Adrenal gland (tissue), 12 donors: Measurements from ENCODE around the gene FHIT. TPM values are rescaled to one million over a fixed set of nuclear protein-coding genes. Genes with fewer than 3 reads are reported as not detected.
A peak's percentile ranks its signal among the peaks of the same experiment; 100 is the strongest.
"Not testable (repeated sequence)": the region's sequence is repeated elsewhere in the genome, so short reads cannot be mapped to it uniquely, and the experiment has no call there.

ENCODE experiments used
- DNase-seq, 7 donors: peaks; one replicate each; pipeline ENCODE4 v3.0.0-alpha.2; 2019 to 2020
- H3K27ac ChIP-seq, 5 donors: fragments of 200-600 bp; sonication (generic) in 4 of 5; 1 replicate in 3 of 5; 2 replicates in 2 of 5; pipeline versions ENCODE4 v1.5.1 to v1.8.0; 2016 to 2020; ENCODE audit warnings: mild to moderate bottlenecking in 1 of 5
- H3K27me3 ChIP-seq: fragments of 200-600 bp; 2 replicates; pipeline ENCODE4 v1.8.0; 2021
- H3K36me3 ChIP-seq, 2 donors: fragments of 200-600 bp; replicated peaks in 1 of 2; 1 replicate in 1 of 2; 2 replicates in 1 of 2; pipeline versions ENCODE4 v1.5.1 to v1.8.0; 2018 to 2022
- H3K4me1 ChIP-seq, 2 donors: fragments of 200-600 bp; replicated peaks in 1 of 2; 1 replicate in 1 of 2; 2 replicates in 1 of 2; pipeline versions ENCODE4 v1.5.1 to v1.8.0; 2018 to 2021
- H3K4me3 ChIP-seq, 4 donors: fragments of 200-600 bp; sonication (generic) in 3 of 4; one replicate each; pipeline ENCODE4 v1.5.1; 2016 to 2018
- H3K9me3 ChIP-seq, 3 donors: fragments of 200-600 bp; sonication (generic) in 1 of 3; replicated peaks in 1 of 3; 1 replicate in 2 of 3; 2 replicates in 1 of 3; pipeline versions ENCODE4 v1.5.1 to v1.8.0; 2016 to 2021
- POLR2A ChIP-seq, 2 donors: fragments of 450-650 bp; IDR thresholded peaks; one replicate each; pipeline ENCODE4 v1.6.1; 2017; ENCODE audit warnings: antibody characterized with exemption in 2 of 2, mild to moderate bottlenecking in 2 of 2, moderate library complexity in 1 of 2
- WGBS, 4 donors: extraction: QIAGEN DNeasy Blood & Tissue Kit in 2 of 4; methylation state at CpG; one replicate each; pipeline versions ENCODE4 v1.1.5 to v1.1.7; 2013 to 2017; 5-methylcytosine and 5-hydroxymethylcytosine counted together
- intact Hi-C, 2 donors: fragments of 100-400 bp; cut with DNase I; formaldehyde crosslinking; loops; one replicate each; pipeline versions ENCODE4 v1.14.1 to v1.15.0; 2022 to 2023
- polyA plus RNA-seq, 3 donors: library from polyadenylated mRNA; stranded (reverse); fragments of 200-250 nt in 2 of 3; fragments of 350-450 nt in 1 of 3; fragmentation: Illumina TruSeq in 1 of 3; extraction: RNeasy Lipid Tissue Mini Kit (QIAGEN cat#74804) in 1 of 3; gene quantifications; one replicate each; pipeline ENCODE4 v1.2.3, GENCODE V29; 2013 to 2014
- total RNA-seq, 9 donors: library from RNA; depleted of rRNA in 4 of 9; stranded (reverse); fragments of >200 nt in 4 of 9; fragments of 120-200 nt in 1 of 9; fragmentation: NEBNext Ultra II Directional in 1 of 9; extraction: Animal tissue kit (Norgen Biotek cat#: 25700) in 1 of 9; gene quantifications; one replicate each; pipeline versions ENCODE4 v1.1.0 to v1.2.4, GENCODE V29; 2013 to 2023
- TF ChIP-seq, protein P1 (sequence below), 6 experiments: fragments of 450-650 bp in 4 of 6; fragments of 200-600 bp in 2 of 6; sonication (generic) in 1 of 6; IDR thresholded peaks; 1 replicate in 5 of 6; 2 replicates in 1 of 6; pipeline versions ENCODE4 v1.5.1 to v1.8.0; 2016 to 2021; ENCODE audit warnings: antibody characterized with exemption in 6 of 6, mild to moderate bottlenecking in 2 of 6, moderate library complexity in 1 of 6
- donor health status: healthy with polysubstance abuse.
- donor health status: Bipolar disorder and iron deficiency.
- donor health status: DM: yes; HTN: yes; CAD: no.
- donor health status: DM: no; HTN: no; CAD: no.
- donor health status: DM: no; HTN: no; CAD: no.
- donor health status: DM: yes; HTN: yes; CAD: no.

Gene FHIT
- total and polyA plus RNA-seq, 12 donors: 14.1 to 43.9 (median 28.8) TPM

DNA sequence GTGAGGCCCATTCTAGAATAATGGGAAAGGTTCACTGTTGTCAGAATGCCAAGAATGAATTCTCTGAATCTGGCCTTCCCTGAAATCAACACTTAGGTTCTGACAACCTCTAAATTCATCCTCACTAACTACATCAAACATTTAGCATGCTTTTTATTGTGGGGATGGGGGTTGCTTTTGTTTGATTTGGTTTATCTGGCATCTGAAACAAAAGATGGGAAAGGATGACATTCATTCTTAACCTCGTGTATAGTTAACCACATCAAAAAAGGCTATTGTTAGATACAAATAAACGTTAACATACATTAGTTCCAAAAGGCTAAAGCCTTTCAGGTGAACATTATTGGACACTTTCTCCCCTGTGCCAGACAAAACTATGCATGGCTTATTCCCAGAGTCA is 357.3 kb downstream of the FHIT start:
- TF ChIP-seq, protein P1, sequence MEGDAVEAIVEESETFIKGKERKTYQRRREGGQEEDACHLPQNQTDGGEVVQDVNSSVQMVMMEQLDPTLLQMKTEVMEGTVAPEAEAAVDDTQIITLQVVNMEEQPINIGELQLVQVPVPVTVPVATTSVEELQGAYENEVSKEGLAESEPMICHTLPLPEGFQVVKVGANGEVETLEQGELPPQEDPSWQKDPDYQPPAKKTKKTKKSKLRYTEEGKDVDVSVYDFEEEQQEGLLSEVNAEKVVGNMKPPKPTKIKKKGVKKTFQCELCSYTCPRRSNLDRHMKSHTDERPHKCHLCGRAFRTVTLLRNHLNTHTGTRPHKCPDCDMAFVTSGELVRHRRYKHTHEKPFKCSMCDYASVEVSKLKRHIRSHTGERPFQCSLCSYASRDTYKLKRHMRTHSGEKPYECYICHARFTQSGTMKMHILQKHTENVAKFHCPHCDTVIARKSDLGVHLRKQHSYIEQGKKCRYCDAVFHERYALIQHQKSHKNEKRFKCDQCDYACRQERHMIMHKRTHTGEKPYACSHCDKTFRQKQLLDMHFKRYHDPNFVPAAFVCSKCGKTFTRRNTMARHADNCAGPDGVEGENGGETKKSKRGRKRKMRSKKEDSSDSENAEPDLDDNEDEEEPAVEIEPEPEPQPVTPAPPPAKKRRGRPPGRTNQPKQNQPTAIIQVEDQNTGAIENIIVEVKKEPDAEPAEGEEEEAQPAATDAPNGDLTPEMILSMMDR (IDR thresholded peaks at IDR 0.05): no peak
- TF ChIP-seq POLR2A (IDR thresholded peaks at IDR 0.05): no peak
- intact Hi-C loops: no loop called here

DNA sequence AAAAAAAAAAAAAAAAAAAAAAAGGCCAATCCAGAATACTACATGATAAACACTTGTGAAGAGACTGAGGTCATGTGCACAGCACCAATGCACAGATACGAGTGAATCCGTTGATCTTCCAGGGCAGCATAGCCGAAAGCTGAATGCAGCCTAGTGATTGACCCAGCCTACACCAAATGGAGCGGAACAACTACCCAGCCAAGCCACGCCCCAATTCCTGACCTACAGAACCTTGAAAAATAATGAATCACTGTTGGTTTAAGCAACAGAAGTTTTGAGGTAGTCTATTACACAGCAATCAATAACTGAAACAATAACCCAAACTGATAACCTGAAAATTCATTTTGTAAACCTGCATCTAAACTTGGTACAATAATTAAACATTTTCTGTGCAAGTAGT is 361.0 kb downstream of the FHIT start:
- no peaks in the 10 kb centered on the region for H3K4me1 ChIP-seq
- TF ChIP-seq, protein P1 (IDR thresholded peaks at IDR 0.05): no peak
- no peak for TF ChIP-seq POLR2A (IDR thresholded peaks at IDR 0.05)
- no peak overlapping the region for H3K27ac ChIP-seq
- peak in 5 of 7 donors; percentile 14 to 24 (median 16) for DNase-seq
- no peaks in the 10 kb centered on the region for H3K36me3 ChIP-seq
- no peaks in the 10 kb centered on the region for H3K27me3 ChIP-seq
- intact Hi-C loops: no loop called here
- no peaks in the 10 kb centered on the region for H3K9me3 ChIP-seq
- no peak overlapping the region for H3K4me3 ChIP-seq
- WGBS, 4 donors: 58 to 69% (median 66%) methylated on average over 5 of the region's 5 CpGs

More for the DNA sequence above, 357.3 kb downstream of the FHIT start:
- Histone ChIP-seq H3K27ac (no peak overlapping the region), H3K4me3 (no peak overlapping the region), H3K4me1 (no peaks in the 10 kb centered on the region), H3K27me3 (no peaks in the 10 kb centered on the region), H3K9me3 (no peaks in the 10 kb centered on the region), H3K36me3 (no peaks in the 10 kb centered on the region)
- 78 to 86% (median 82%) methylated on average over 2 of the region's 2 CpGs for WGBS, 4 donors
- no peak for DNase-seq

DNA sequence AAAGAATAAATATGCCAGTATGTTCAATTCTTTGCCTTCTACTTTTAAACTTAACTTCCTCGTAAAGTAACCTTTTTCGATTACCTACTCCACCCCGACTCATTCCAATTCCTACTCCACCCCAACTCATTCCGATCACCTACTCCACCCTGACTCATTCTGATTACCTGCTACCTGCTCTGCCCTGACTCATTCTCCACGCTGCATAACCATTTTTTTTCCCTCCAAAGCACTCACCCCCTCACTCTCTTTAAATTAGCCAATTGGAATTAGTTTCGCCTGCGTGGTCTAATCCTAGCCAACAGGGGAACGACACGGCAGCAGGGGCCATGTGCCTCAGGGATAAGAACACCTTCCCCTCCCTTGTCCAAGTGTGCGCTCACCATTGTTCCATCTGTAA is 362.3 kb downstream of the FHIT start:
- H3K27ac ChIP-seq, intact Hi-C loops: not testable (repeated sequence)

DNA sequence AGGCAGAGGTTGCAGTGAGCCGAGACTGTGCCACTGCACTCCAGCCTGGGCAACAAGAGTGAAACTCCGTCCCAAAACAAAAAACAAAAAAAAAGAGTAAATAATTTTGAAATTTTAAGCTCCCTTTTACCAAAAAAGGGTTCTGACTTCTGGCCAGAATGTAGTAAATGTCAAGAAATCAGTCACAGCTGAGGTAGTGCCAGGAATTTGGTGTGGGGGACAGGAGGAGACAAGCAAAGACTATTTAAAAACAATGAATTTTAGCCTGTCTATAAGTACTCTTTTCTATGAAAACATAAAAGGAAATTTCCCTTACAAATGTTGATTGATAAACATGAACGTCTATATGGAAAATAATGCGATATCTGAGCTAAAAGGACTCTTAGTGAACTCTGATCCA is 363.7 kb downstream of the FHIT start:
- Histone ChIP-seq H3K27me3 (no peaks in the 10 kb centered on the region), H3K9me3 (no peaks in the 10 kb centered on the region), H3K4me3 (no peak overlapping the region), H3K4me1 (no peaks in the 10 kb centered on the region), H3K36me3 (no peaks in the 10 kb centered on the region), H3K27ac (no peak overlapping the region)
- no peak for TF ChIP-seq POLR2A (IDR thresholded peaks at IDR 0.05)
- TF ChIP-seq, protein P1 (IDR thresholded peaks at IDR 0.05): no peak
- intact Hi-C loops: no loop called here
- WGBS, 4 donors: 89 to 95% (median 93%) methylated on average over 4 of the region's 4 CpGs
- DNase-seq: no peak

More for the DNA sequence above, 362.3 kb downstream of the FHIT start:
- not testable (repeated sequence) for H3K36me3 ChIP-seq, H3K27me3 ChIP-seq, H3K4me3 ChIP-seq, H3K9me3 ChIP-seq, DNase-seq, H3K4me1 ChIP-seq
- 95 to 98% (median 96%) methylated on average over 10 of the region's 10 CpGs for WGBS, 4 donors

DNA sequence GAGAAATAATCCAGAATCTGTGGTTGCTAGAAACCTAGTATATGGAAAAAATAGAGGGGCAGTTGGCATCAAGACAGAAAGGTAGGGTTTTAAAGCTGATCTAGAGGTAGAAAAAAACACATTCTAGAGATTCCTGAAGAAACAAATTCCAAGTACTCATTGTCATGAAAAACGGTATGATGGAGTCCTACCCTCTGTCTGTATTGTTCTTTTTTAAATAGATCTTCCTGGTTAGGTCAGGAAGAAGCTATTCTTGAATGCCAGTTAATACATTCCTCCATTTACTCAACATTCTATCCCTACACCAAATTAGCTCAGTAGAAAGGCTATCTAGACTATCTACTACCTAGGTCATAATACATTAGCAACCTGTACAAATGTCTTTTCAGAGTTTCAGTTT is 364.7 kb downstream of the FHIT start:
- no peak overlapping the region for H3K27ac ChIP-seq
- no peak overlapping the region for H3K4me3 ChIP-seq
- no peaks in the 10 kb centered on the region for H3K4me1 ChIP-seq
- no peak for DNase-seq
- WGBS, 4 donors: 53 to 92% (median 74%) methylated on average over 1 of the region's 1 CpG
- intact Hi-C loops: no loop called here
- H3K27me3 ChIP-seq: no peaks in the 10 kb centered on the region
- no peaks in the 10 kb centered on the region for H3K9me3 ChIP-seq
- TF ChIP-seq, protein P1 (IDR thresholded peaks at IDR 0.05): no peak
- no peak for TF ChIP-seq POLR2A (IDR thresholded peaks at IDR 0.05)
- H3K36me3 ChIP-seq: no peaks in the 10 kb centered on the region
